Heart left ventricle (tissue), 16 donors: ENCODE data around the gene TMEM130. TPM values are rescaled to one million over a fixed set of nuclear protein-coding genes. Genes with fewer than 3 reads are reported as not detected.

ENCODE experiments used
- ATAC-seq, 4 donors: fragments of 200-7000 bp; cut with Tn5 transposase; one replicate each; pipeline ENCODE4 v1.9.1; 2020 to 2022; ENCODE audit warnings: moderate library complexity in 4 of 4, mild to moderate bottlenecking in 3 of 4, moderate number of reproducible peaks in 1 of 4
- DNase-seq, 5 donors: peaks; one replicate each; pipeline ENCODE4 v3.0.0-alpha.2; 2020
- H3K27ac ChIP-seq, 12 donors: fragments of 200-600 bp; sonication (generic) in 4 of 12; one replicate each; pipeline versions ENCODE4 v1.5.0 to v1.8.0; 2016 to 2022; ENCODE audit warnings: mild to moderate bottlenecking in 2 of 12
- H3K27me3 ChIP-seq, 9 donors: fragments of 200-600 bp; sonication (generic) in 2 of 9; one replicate each; pipeline versions ENCODE4 v1.5.1 to v1.8.0; 2016 to 2022; ENCODE audit warnings: mild to moderate bottlenecking in 3 of 9
- H3K36me3 ChIP-seq, 9 donors: fragments of 200-600 bp; sonication (generic) in 2 of 9; one replicate each; pipeline versions ENCODE4 v1.5.0 to v1.8.0; 2018 to 2022; ENCODE audit warnings: mild to moderate bottlenecking in 2 of 9
- H3K4me1 ChIP-seq, 12 donors: fragments of 200-600 bp; sonication (generic) in 4 of 12; one replicate each; pipeline versions ENCODE4 v1.5.0 to v1.8.0; 2016 to 2022; ENCODE audit warnings: mild to moderate bottlenecking in 3 of 12
- H3K4me3 ChIP-seq, 12 donors: fragments of 200-600 bp; sonication (generic) in 4 of 12; one replicate each; pipeline versions ENCODE4 v1.5.0 to v1.8.0; 2017 to 2022; ENCODE audit warnings: mild to moderate bottlenecking in 9 of 12, moderate library complexity in 4 of 12
- H3K9me3 ChIP-seq, 12 donors: fragments of 200-600 bp; sonication (generic) in 4 of 12; one replicate each; pipeline versions ENCODE4 v1.5.0 to v1.8.0; 2016 to 2022; ENCODE audit warnings: mild to moderate bottlenecking in 1 of 12
- CTCF ChIP-seq, 12 donors: fragments of 200-600 bp; sonication (generic) in 4 of 12; IDR thresholded peaks; one replicate each; pipeline versions ENCODE4 v1.5.0 to v1.8.0; 2018 to 2022; ENCODE audit warnings: antibody characterized with exemption in 12 of 12, mild to moderate bottlenecking in 5 of 12
- POLR2A ChIP-seq, 2 donors: fragments of 450-650 bp; IDR thresholded peaks; one replicate each; pipeline ENCODE4 v1.6.1; 2017; ENCODE audit warnings: antibody characterized with exemption in 2 of 2, mild to moderate bottlenecking in 2 of 2, moderate library complexity in 2 of 2
- WGBS, 4 donors: extraction: QIAGEN DNeasy Blood & Tissue Kit in 2 of 4; methylation state at CpG; one replicate each; pipeline versions ENCODE4 v1.1.5 to v1.1.7; 2013 to 2018; 5-methylcytosine and 5-hydroxymethylcytosine counted together
- intact Hi-C, 10 donors: fragments of 100-400 bp; cut with DNase I; formaldehyde crosslinking; loops; one replicate each; pipeline versions ENCODE4 v1.11.1 to v1.14.2; 2022
- polyA plus RNA-seq, 2 donors: library from polyadenylated mRNA; stranded (reverse); fragments of 200-250 nt; gene quantifications; one replicate each; pipeline ENCODE4 v1.2.3, GENCODE V29; 2013
- total RNA-seq, 9 donors: library from RNA; depleted of rRNA in 2 of 9; stranded (reverse); fragments of >200 nt in 2 of 9; fragmentation: NEBNext Ultra II Directional in 3 of 9; extraction: Animal tissue kit (Norgen Biotek cat#: 25700) in 3 of 9; gene quantifications; one replicate each; pipeline versions ENCODE4 v1.1.0 to v1.2.4, GENCODE V29; 2016 to 2023
- donor health status: ischemic (EF 13 %, LVEDD 7.1; RV severe dilation, severe dysfunction).
- donor health status: healthy with polysubstance abuse.
- donor health status: DM: no; HTN: yes; CAD: no.
- donor health status: DM: no; HTN: no; CAD: no.
- donor health status: ischemic (EF 25% LVEDD 6.9; RV normal size, moderate dysfunction).
- donor health status: ischemic (EF 25% LVEDD 5.7; RV mildly dilated, moderate dysfunction).
- donor health status: healthy.
- donor health status: DM: yes; HTN: yes; CAD: no.
- donor health status: ischemic (EF 35%, LVEDD 5.7; RV mildly dilated, moderate dysfunction).
- donor health status: nonischemic (EF 11% LVEDD 7.7; RV severe dilation, severe dysfunction).
- donor health status: DM: yes; HTN: yes; CAD: no.
- donor health status: PGD.
- donor health status: ischemic (EF 29% LVEDD 5.4; RV normal size, mild dysfunction).
- donor health status: nonischemic (EF 23%, LVEDD 6.1; RV moderate dilation, normal function).

The TMEM130 gene
- total and polyA plus RNA-seq, 11 donors = 0.11 to 0.77 (median 0.20) TPM; not detected in 7

GRCh38 chr7:98878365-98879197, 8.8 kb upstream of the TMEM130 start, which contains the start of gene TRRAP:
TRRAP (plus strand) TSS chr7:98878532; CDS start chr7:98881151, 2,619 bp downstream.
- peak; percentile 73 to 89 (median 83) for DNase-seq
- Histone ChIP-seq H3K4me3 (peak within 1 kb of the TSS; percentile 71 to 100 (median 94)), H3K36me3 (peaks cover 0 to 32% (median 26%) of the 10 kb centered on the region in 9 donors), H3K4me1 (peaks cover 0 to 22% (median 10%) of the 10 kb centered on the region in 12 donors), H3K9me3 (no peaks in the 10 kb centered on the region), H3K27me3 (no peaks in the 10 kb centered on the region), H3K27ac (peak within 1 kb of the TSS; percentile 90 to 100 (median 98))
- ATAC-seq = peak; percentile 68 to 92 (median 86)
- 0 to 1% (median 1%) methylated on average over 20 to 113 of the region's 113 CpGs for WGBS, 4 donors
- intact Hi-C loops = no loop called here
- peak; percentile 84 to 100 (median 95) for TF ChIP-seq CTCF (IDR thresholded peaks at IDR 0.05)
- TF ChIP-seq POLR2A (IDR thresholded peaks at IDR 0.05) = peak in 1 of 2 donors; percentile 37

- 24 to 35% (median 26%) methylated on average over 15 to 18 of the region's 18 CpGs for WGBS, 4 donors
- TF ChIP-seq POLR2A (IDR thresholded peaks at IDR 0.05) (no peak), CTCF (IDR thresholded peaks at IDR 0.05) (no peak)
- H3K4me3 ChIP-seq = peak overlapping the region; percentile 71 to 100 (median 94)
- H3K9me3 ChIP-seq = no peaks in the 10 kb centered on the region
- H3K4me1 ChIP-seq = peaks cover 0 to 22% (median 10%) of the 10 kb centered on the region in 12 donors
- peak overlapping the region in 11 of 12 donors; percentile 90 to 100 (median 98) for H3K27ac ChIP-seq
- no peak for DNase-seq
- ATAC-seq = peak in 3 of 4 donors; percentile 12 to 25 (median 19)
- peaks cover 0 to under 1% (median 0%) of the 10 kb centered on the region in 9 donors for H3K27me3 ChIP-seq
- intact Hi-C loops = no loop called here
- peaks cover 0 to 24% (median 19%) of the 10 kb centered on the region in 9 donors for H3K36me3 ChIP-seq
Observed at GRCh38 chr7:98877692-98878364, 8.0 kb upstream of the TMEM130 start.

- H3K36me3 ChIP-seq = peaks cover 0 to 17% (median 12%) of the 10 kb centered on the region in 9 donors
- peaks cover 0 to 22% (median 10%) of the 10 kb centered on the region in 12 donors for H3K4me1 ChIP-seq
- peaks cover 0 to 4% (median 0%) of the 10 kb centered on the region in 9 donors for H3K27me3 ChIP-seq
- intact Hi-C loops = no loop called here
- TF ChIP-seq CTCF (IDR thresholded peaks at IDR 0.05) = no peak
- no peak for TF ChIP-seq POLR2A (IDR thresholded peaks at IDR 0.05)
- no peak for ATAC-seq
- no peak overlapping the region for H3K4me3 ChIP-seq
- DNase-seq = no peak
- 88 to 92% (median 90%) methylated on average over 6 of the region's 6 CpGs for WGBS, 4 donors
- no peak overlapping the region for H3K27ac ChIP-seq
- H3K9me3 ChIP-seq = no peaks in the 10 kb centered on the region
Observed at GRCh38 chr7:98877146-98877545, 7.3 kb upstream of the TMEM130 start.

- TF ChIP-seq CTCF (IDR thresholded peaks at IDR 0.05) (no peak), POLR2A (IDR thresholded peaks at IDR 0.05) (no peak)
- Histone ChIP-seq H3K4me3 (no peak overlapping the region), H3K27ac (no peak overlapping the region), H3K36me3 (peaks cover 0 to 2% (median 0%) of the 10 kb centered on the region in 9 donors), H3K4me1 (peaks cover 0 to 28% (median 12%) of the 10 kb centered on the region in 12 donors), H3K27me3 (peaks cover 0 to 19% (median 13%) of the 10 kb centered on the region in 9 donors), H3K9me3 (no peaks in the 10 kb centered on the region)
- ATAC-seq (no peak), DNase-seq (no peak)
- intact Hi-C loops = no loop called here
- 80 to 91% (median 86%) methylated on average over 8 to 9 of the region's 9 CpGs for WGBS, 4 donors
Observed at GRCh38 chr7:98875501-98875900, 5.7 kb upstream of the TMEM130 start.
